ENCODE data around the gene TMEM266. TPM values are rescaled to one million over a fixed set of nuclear protein-coding genes. Genes with fewer than 3 reads are reported as not detected.

The TMEM266 gene
- total and polyA plus RNA-seq, 5 experiments from 2014 or later: not detected

- DNase-seq (no peak), ATAC-seq (no peak)
- POLR2A ChIA-PET: no interaction called here
- Mint-ChIP-seq H3K4me3 (no peak overlapping the region), H3K4me1 (peaks cover 0 to 5% (median 1%) of the 10 kb centered on the region in 4 donors), H3K36me3 (peaks cover 0 to 59% (median 8%) of the 10 kb centered on the region in 3 donors), H3K27me3 (no peaks in the 10 kb centered on the region), H3K9me3 (no peaks in the 10 kb centered on the region), H3K27ac (peak overlapping the region in 2 of 10 donors; percentile 49)
Observed at GRCh38 chr15:76208786-76209424, 149.1 kb downstream of the TMEM266 start.

GRCh38 chr15:76209523-76209922 is 149.7 kb downstream of the TMEM266 start:
- no peaks in the 10 kb centered on the region for H3K9me3 Mint-ChIP-seq
- peaks cover 0 to 5% (median 1%) of the 10 kb centered on the region in 4 donors for H3K4me1 Mint-ChIP-seq
- POLR2A ChIA-PET: no interaction called here
- no peaks in the 10 kb centered on the region for H3K27me3 Mint-ChIP-seq
- DNase-seq (no peak), ATAC-seq (no peak)
- no peak overlapping the region for H3K4me3 Mint-ChIP-seq
- peaks cover 0 to 63% (median 10%) of the 10 kb centered on the region in 3 donors for H3K36me3 Mint-ChIP-seq
- H3K27ac Mint-ChIP-seq: peak overlapping the region in 1 of 10 donors; percentile 43

- Mint-ChIP-seq H3K36me3 (peaks cover 0 to 67% (median 10%) of the 10 kb centered on the region in 3 donors), H3K9me3 (no peaks in the 10 kb centered on the region), H3K27ac (no peak overlapping the region), H3K4me3 (no peak overlapping the region), H3K27me3 (no peaks in the 10 kb centered on the region), H3K4me1 (peaks cover 0 to 5% (median 1%) of the 10 kb centered on the region in 4 donors)
- no peak for ATAC-seq
- POLR2A ChIA-PET: no interaction called here
- no peak for DNase-seq
Observed at GRCh38 chr15:76209942-76210341, 150.2 kb downstream of the TMEM266 start.

DNA sequence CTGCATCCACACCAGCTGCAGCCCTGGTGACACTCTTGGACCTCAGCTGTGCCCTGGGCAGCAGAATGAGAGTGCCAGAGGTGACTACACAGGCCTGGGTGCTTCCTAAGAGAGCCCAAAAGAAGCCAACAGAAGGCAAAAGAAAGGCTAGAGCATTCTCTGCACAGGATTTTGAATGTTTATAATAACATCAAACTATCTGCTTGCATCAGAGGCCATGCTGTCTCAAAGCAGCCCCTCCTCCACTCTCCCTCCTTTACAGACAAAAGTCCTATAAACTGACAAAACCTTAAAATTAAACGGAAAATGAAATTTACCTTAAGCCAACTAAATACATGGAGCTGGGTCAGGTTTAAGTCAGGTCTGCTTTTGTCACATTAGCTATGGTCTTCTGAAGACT is 155.8 kb downstream of the TMEM266 start:
- no peak for DNase-seq
- Mint-ChIP-seq H3K9me3 (no peaks in the 10 kb centered on the region), H3K36me3 (peaks cover 0 to 86% (median 30%) of the 10 kb centered on the region in 3 donors), H3K27ac (peak overlapping the region in 1 of 10 donors; percentile 49), H3K4me3 (no peak overlapping the region), H3K27me3 (no peaks in the 10 kb centered on the region), H3K4me1 (peaks cover 4 to 9% (median 5%) of the 10 kb centered on the region in 4 donors)
- ATAC-seq: no peak
- POLR2A ChIA-PET: no interaction called here

DNA sequence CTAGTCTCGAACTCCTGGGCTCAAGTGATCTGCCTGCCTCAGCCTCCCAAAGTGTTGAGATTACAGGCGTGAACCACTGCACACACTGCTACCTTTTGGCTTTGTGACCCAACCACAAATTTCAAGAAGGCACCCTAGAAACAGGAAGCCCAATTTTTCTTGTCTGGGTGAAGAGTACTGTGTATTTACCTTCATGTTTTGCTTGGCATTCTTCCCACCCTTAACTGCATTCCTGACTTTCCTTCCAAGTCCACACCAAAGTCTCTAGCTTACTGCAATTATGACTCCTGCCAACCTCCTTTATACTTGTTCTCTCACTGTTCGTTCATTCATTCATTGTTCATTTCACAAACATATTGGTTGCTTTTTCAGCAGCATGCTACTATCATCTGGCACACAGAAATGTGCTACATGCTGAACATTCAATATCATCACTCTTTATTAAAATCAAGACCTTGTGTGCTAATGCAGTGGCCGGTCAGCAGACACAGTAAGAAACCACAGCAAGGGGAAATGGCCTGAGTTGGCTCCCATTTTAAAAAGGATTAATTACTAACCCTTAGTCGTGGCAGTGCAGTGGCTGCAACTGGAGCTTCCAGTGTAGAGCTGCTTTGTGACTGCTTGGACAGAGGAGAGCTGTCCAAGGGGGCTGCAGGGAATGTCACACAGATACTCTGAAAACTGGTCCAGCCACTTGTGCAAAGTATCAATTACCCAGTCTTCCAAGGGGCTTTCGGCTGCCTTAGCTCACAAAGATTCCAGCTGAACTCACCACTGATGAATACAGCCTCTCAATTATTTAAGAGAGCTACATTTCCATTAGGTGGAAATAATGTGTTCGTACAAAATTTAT is 157.5 kb downstream of the TMEM266 start:
- H3K27ac Mint-ChIP-seq: peak overlapping the region in 2 of 10 donors; percentile 76 to 79
- ATAC-seq (no peak), DNase-seq (no peak)
- H3K9me3 Mint-ChIP-seq: no peaks in the 10 kb centered on the region
- H3K4me3 Mint-ChIP-seq: no peak overlapping the region
- POLR2A ChIA-PET: no interaction called here
- no peaks in the 10 kb centered on the region for H3K27me3 Mint-ChIP-seq
- H3K36me3 Mint-ChIP-seq: peaks cover 0 to 80% (median 29%) of the 10 kb centered on the region in 3 donors
- H3K4me1 Mint-ChIP-seq: peaks cover 4 to 9% (median 5%) of the 10 kb centered on the region in 4 donors

DNA sequence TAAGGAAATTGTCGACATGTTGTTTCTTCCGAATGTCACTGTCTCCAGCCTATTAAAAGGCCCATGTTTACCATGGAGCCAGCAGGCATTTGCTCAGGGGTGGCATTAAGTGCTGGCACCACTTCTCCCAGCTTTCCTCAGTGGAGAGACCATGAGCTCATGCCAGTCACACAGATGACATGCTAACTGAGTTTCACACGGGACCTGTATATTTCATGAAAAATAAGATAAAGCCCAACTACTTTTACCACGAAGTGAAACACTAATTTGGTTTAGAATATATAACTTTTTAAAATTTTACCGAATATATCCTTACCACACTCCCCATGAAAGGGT is 158.1 kb downstream of the TMEM266 start:
- POLR2A ChIA-PET: no interaction called here
- Mint-ChIP-seq H3K4me1 (peaks cover 4 to 9% (median 5%) of the 10 kb centered on the region in 4 donors), H3K27ac (peak overlapping the region in 1 of 10 donors; percentile 79), H3K9me3 (no peaks in the 10 kb centered on the region), H3K27me3 (no peaks in the 10 kb centered on the region), H3K4me3 (no peak overlapping the region), H3K36me3 (peaks cover 0 to 80% (median 30%) of the 10 kb centered on the region in 3 donors)
- ATAC-seq: no peak
- DNase-seq: no peak

DNA sequence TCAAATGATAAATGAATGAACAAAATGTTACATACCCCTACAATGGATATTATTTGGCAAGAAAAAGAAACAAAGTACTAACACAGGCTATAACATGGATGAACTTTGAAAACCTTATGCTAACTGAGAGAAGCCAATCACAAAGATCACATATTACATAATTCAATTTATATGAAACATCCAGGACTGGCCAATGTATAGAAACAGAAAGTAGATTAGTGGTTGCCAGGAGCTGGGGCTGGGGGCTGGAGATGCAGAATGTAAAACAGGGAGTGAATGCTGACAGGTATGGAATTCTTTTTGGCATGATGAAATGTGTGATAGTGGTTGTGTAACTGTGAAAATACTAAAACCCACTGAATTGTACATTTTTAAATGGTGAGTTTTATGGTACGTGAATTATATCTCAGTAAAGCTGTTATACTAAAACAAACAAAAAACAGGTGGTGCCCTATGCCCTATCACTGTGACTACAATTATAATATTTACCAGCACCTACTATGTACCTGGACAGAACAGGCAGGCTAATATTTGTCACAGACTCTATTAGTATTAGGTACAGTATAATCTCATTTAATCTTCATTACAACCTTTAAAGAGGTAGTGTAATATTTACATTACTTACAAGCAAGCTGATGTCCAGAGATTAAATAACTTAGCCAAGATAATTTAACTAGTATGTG is 161.4 kb downstream of the TMEM266 start:
- DNase-seq (no peak), ATAC-seq (no peak)
- Mint-ChIP-seq H3K9me3 (no peaks in the 10 kb centered on the region), H3K27me3 (no peaks in the 10 kb centered on the region), H3K4me3 (no peak overlapping the region), H3K36me3 (peaks cover 4 to 84% (median 43%) of the 10 kb centered on the region in 3 donors), H3K27ac (no peak overlapping the region), H3K4me1 (peaks cover 4 to 7% (median 5%) of the 10 kb centered on the region in 4 donors)
- POLR2A ChIA-PET: no interaction called here

- no peak for DNase-seq
- Mint-ChIP-seq H3K27ac (no peak overlapping the region), H3K4me3 (no peak overlapping the region), H3K36me3 (peaks cover 4 to 78% (median 42%) of the 10 kb centered on the region in 3 donors), H3K27me3 (no peaks in the 10 kb centered on the region), H3K4me1 (peaks cover 3 to 6% (median 5%) of the 10 kb centered on the region in 4 donors), H3K9me3 (no peaks in the 10 kb centered on the region)
- no peak for ATAC-seq
- POLR2A ChIA-PET: no interaction called here
Observed at GRCh38 chr15:76222159-76222558, 162.4 kb downstream of the TMEM266 start.

- no peak overlapping the region for H3K27ac Mint-ChIP-seq
- no peak for ATAC-seq
- H3K27me3 Mint-ChIP-seq: no peaks in the 10 kb centered on the region
- H3K36me3 Mint-ChIP-seq: peaks cover 4 to 66% (median 39%) of the 10 kb centered on the region in 3 donors
- DNase-seq: no peak
- no peak overlapping the region for H3K4me3 Mint-ChIP-seq
- peaks cover 2 to 5% (median 4%) of the 10 kb centered on the region in 4 donors for H3K4me1 Mint-ChIP-seq
- H3K9me3 Mint-ChIP-seq: no peaks in the 10 kb centered on the region
- POLR2A ChIA-PET: no interaction called here
Observed at GRCh38 chr15:76223521-76223920, 163.7 kb downstream of the TMEM266 start.

- POLR2A ChIA-PET: no interaction called here
- Mint-ChIP-seq H3K4me3 (no peak overlapping the region), H3K27me3 (no peaks in the 10 kb centered on the region), H3K4me1 (peaks cover 0 to under 1% (median 0%) of the 10 kb centered on the region in 4 donors), H3K27ac (no peak overlapping the region), H3K9me3 (no peaks in the 10 kb centered on the region), H3K36me3 (peaks cover 0 to 55% (median 20%) of the 10 kb centered on the region in 3 donors)
- ATAC-seq (no peak), DNase-seq (no peak)
Observed at GRCh38 chr15:76229266-76229665, 169.5 kb downstream of the TMEM266 start.

- DNase-seq (no peak), ATAC-seq (no peak)
- Mint-ChIP-seq H3K27ac (no peak overlapping the region), H3K9me3 (no peaks in the 10 kb centered on the region), H3K36me3 (peaks cover 0 to 32% (median 10%) of the 10 kb centered on the region in 3 donors), H3K4me1 (peaks cover 0 to 2% (median 0%) of the 10 kb centered on the region in 4 donors), H3K27me3 (no peaks in the 10 kb centered on the region), H3K4me3 (no peak overlapping the region)
- POLR2A ChIA-PET: no interaction called here
Observed at GRCh38 chr15:76233921-76234320, 174.1 kb downstream of the TMEM266 start.

DNA sequence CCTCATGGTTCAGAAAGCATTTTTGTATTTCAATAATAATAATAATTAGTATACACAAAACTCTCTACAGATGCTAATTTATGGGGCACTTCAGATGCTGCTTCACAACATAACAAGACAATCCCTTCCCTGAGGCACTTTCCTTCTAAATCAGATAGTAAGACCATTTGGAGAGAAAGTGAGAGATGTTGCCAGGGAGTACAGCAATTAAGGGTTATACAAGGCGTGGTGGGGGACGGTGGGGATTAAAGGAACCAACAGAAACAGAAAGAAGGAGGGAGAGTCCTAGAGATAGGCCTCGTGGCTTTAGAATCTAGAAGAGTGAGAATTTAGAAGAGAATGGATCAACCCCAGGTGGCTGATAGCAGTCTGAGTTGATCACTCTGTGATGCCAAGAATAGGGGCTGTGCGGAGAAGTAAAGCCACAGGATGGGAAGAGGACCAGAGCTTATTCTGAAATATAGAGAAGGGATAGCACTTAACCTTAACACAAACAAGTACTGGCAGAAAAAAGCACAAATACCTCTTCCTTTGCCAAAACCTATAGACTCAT is 174.6 kb downstream of the TMEM266 start:
- Mint-ChIP-seq H3K36me3 (peaks cover 0 to 28% (median 9%) of the 10 kb centered on the region in 3 donors), H3K4me1 (peaks cover 0 to 2% (median 0%) of the 10 kb centered on the region in 4 donors), H3K27me3 (no peaks in the 10 kb centered on the region), H3K9me3 (no peaks in the 10 kb centered on the region), H3K27ac (peak overlapping the region in 1 of 10 donors; percentile 19), H3K4me3 (no peak overlapping the region)
- DNase-seq: no peak
- ATAC-seq: no peak
- POLR2A ChIA-PET: interaction anchor here (1.4 kb wide), 1 partner anchor 29 kb away, joined by 3 read pairs; no protein-coding TSS in a partner anchor
